Activated effector memory CD4-positive, alpha-beta T cell treated with anti-CD3 and anti-CD28 coated beads, Interleukin-2, amount 50 U/mL, for 16 hours (primary cell): ENCODE data around the gene LRRC4C.

Experiments
- DNase-seq: peaks from one replicate; pipeline ENCODE4 v3.0.0-alpha.2; 2020

The LRRC4C gene

GRCh38 chr11:41245704-41246398, 213.6 kb downstream of the LRRC4C start:
- no peak for DNase-seq

GRCh38 chr11:41245184-41245583, 214.3 kb downstream of the LRRC4C start:
- DNase-seq: peak; percentile 60

- DNase-seq: no peak
These were observed 222.1 kb downstream of the LRRC4C start for GRCh38 chr11:41237382-41237781.

GRCh38 chr11:41235668-41236067, 223.8 kb downstream of the LRRC4C start:
- DNase-seq: no peak

GRCh38 chr11:41225856-41226633, 233.4 kb downstream of the LRRC4C start:
- no peak for DNase-seq

- DNase-seq: no peak
These were observed 237.2 kb downstream of the LRRC4C start for GRCh38 chr11:41222236-41222635.

GRCh38 chr11:41206388-41206787, 253.1 kb downstream of the LRRC4C start:
- no peak for DNase-seq

GRCh38 chr11:41201156-41201555, 258.3 kb downstream of the LRRC4C start:
- no peak for DNase-seq

GRCh38 chr11:41190437-41191082, 268.9 kb downstream of the LRRC4C start:
- DNase-seq: no peak

- no peak for DNase-seq
These were observed 269.6 kb downstream of the LRRC4C start for GRCh38 chr11:41189701-41190436.

- no peak for DNase-seq
These were observed 281.7 kb downstream of the LRRC4C start for GRCh38 chr11:41177791-41178190.

GRCh38 chr11:41175304-41175972, 284.0 kb downstream of the LRRC4C start:
- DNase-seq: no peak

- no peak for DNase-seq
These were observed 313.1 kb downstream of the LRRC4C start for GRCh38 chr11:41146326-41146725.

- DNase-seq: no peak
These were observed 314.0 kb downstream of the LRRC4C start for GRCh38 chr11:41145420-41145819.

GRCh38 chr11:41134971-41135370, 324.5 kb downstream of the LRRC4C start:
- DNase-seq: no peak

GRCh38 chr11:41133023-41133422, 326.4 kb downstream of the LRRC4C start:
- DNase-seq: no peak

GRCh38 chr11:41121600-41121999, 337.9 kb downstream of the LRRC4C start:
- no peak for DNase-seq

- DNase-seq: no peak
These were observed 340.0 kb downstream of the LRRC4C start for GRCh38 chr11:41119484-41119883.

GRCh38 chr11:41118521-41118920, 340.9 kb downstream of the LRRC4C start:
- DNase-seq: no peak

- DNase-seq: no peak
These were observed 342.5 kb downstream of the LRRC4C start for GRCh38 chr11:41116970-41117369.

GRCh38 chr11:41115066-41115465, 344.4 kb downstream of the LRRC4C start:
- DNase-seq: no peak

GRCh38 chr11:41113160-41113559, 346.3 kb downstream of the LRRC4C start:
- DNase-seq: no peak

- no peak for DNase-seq
These were observed 348.9 kb downstream of the LRRC4C start for GRCh38 chr11:41110527-41110926.
